Activated CD8-positive, alpha-beta T cell treated with anti-CD3 and anti-CD28 coated beads for 36 hours (primary cell): ENCODE measurements around the gene TIMELESS. TPM values are rescaled to one million over a fixed set of nuclear protein-coding genes. Genes with fewer than 3 reads are reported as not detected.
A peak's percentile ranks its signal among the peaks of the same experiment; 100 is the strongest.
"Not testable (repeated sequence)": the region's sequence is repeated elsewhere in the genome, so short reads cannot be mapped to it uniquely, and the experiment has no call there.

Experiments
- ATAC-seq: fragments of 200-7000 bp; cut with Tn5 transposase; one replicate; pipeline ENCODE4 v1.10.0; 2021; ENCODE audit warnings: mild to moderate bottlenecking, moderate library complexity
- CTCF ChIA-PET: fragments of 350-600 bp; sonication (Branson Sonifier 250); formaldehyde crosslinking; loops from one replicate; lab custom pipeline; 2021; ENCODE audit warnings: antibody characterized with exemption; lab: Charles Lee
- POLR2A ChIA-PET: fragments of 350-600 bp; sonication (Branson Sonifier 250); formaldehyde crosslinking; loops from one replicate; lab custom pipeline; 2021; ENCODE audit warnings: antibody characterized with exemption; lab: Charles Lee
- DNase-seq: peaks from one replicate; pipeline ENCODE4 v3.0.0-alpha.2; 2020
- H3K27ac Mint-ChIP-seq: one replicate; pipeline ENCODE4 v1.8.0; 2021; ENCODE audit warnings: mild to moderate bottlenecking, mixed read lengths
- H3K27me3 Mint-ChIP-seq: one replicate; pipeline ENCODE4 v1.8.0; 2021; ENCODE audit warnings: mixed read lengths
- H3K36me3 Mint-ChIP-seq: one replicate; pipeline ENCODE4 v1.8.0; 2021; ENCODE audit warnings: low read depth, mixed read lengths
- H3K4me1 Mint-ChIP-seq: one replicate; pipeline ENCODE4 v1.8.0; 2021; ENCODE audit warnings: low read depth, mixed read lengths
- H3K4me3 Mint-ChIP-seq: one replicate; pipeline ENCODE4 v1.8.0; 2021; ENCODE audit warnings: mild to moderate bottlenecking, moderate library complexity, mixed read lengths
- H3K9me3 Mint-ChIP-seq: one replicate; pipeline ENCODE4 v1.8.0; 2021; ENCODE audit warnings: mixed read lengths
- intact Hi-C: fragments of 100-400 bp; cut with micrococcal nuclease; formaldehyde crosslinking; loops from one replicate; pipeline ENCODE4 v1.10.0; 2022
- total RNA-seq, 2 experiments: library from RNA; stranded (reverse); gene quantifications; one replicate each; pipeline ENCODE4 v1.2.3, GENCODE V29; 2021
- TF ChIP-seq, protein P1 (sequence below): fragments of 200-600 bp; IDR thresholded peaks from one replicate; pipeline ENCODE4 v1.8.0; 2022; ENCODE audit warnings: antibody characterized with exemption, mild to moderate bottlenecking

TIMELESS gene, protein sequence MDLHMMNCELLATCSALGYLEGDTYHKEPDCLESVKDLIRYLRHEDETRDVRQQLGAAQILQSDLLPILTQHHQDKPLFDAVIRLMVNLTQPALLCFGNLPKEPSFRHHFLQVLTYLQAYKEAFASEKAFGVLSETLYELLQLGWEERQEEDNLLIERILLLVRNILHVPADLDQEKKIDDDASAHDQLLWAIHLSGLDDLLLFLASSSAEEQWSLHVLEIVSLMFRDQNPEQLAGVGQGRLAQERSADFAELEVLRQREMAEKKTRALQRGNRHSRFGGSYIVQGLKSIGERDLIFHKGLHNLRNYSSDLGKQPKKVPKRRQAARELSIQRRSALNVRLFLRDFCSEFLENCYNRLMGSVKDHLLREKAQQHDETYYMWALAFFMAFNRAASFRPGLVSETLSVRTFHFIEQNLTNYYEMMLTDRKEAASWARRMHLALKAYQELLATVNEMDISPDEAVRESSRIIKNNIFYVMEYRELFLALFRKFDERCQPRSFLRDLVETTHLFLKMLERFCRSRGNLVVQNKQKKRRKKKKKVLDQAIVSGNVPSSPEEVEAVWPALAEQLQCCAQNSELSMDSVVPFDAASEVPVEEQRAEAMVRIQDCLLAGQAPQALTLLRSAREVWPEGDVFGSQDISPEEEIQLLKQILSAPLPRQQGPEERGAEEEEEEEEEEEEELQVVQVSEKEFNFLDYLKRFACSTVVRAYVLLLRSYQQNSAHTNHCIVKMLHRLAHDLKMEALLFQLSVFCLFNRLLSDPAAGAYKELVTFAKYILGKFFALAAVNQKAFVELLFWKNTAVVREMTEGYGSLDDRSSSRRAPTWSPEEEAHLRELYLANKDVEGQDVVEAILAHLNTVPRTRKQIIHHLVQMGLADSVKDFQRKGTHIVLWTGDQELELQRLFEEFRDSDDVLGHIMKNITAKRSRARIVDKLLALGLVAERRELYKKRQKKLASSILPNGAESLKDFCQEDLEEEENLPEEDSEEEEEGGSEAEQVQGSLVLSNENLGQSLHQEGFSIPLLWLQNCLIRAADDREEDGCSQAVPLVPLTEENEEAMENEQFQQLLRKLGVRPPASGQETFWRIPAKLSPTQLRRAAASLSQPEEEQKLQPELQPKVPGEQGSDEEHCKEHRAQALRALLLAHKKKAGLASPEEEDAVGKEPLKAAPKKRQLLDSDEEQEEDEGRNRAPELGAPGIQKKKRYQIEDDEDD
- 10 to 100 TPM; 48.7 to 49.2 TPM for total RNA-seq

DNA sequence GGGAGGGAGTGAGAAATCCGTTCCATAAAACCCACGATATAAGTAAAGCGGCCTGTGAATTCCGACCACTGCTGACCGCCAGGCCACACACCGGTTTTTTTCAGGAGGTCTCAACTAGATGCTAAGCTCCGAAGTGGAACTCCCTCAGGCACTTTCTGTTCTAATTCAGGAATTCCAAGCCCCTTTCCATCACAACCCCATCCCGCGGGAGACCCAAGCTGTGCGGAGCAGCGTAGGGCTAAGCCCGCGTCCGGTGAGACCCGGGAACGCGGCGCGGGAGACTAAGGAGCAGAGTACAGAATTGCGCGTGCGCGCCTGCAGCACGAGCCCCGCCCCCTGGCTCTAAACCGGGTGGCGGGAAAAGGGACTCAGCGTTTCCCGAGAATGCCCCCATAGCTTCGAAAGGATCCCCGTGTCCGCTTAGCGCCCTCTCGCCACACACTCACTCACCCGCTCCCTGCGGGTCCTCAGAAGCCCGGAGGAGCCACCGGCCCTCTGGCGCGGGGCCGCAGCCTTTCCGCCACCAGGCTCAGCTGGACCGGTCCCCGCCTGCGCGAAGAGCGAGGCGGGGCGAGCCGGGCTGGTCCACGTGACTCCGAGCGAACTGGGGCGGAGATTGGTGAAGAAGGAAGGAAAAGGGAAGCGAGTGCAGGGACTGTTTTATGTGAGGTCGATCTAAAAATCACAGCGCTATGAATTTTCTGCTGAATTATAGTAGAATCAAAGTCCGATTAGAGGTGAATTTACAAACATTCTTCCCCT is at the start of gene TIMELESS:
Gene TIMELESS, minus strand, starts transcription at position 567 of the 762 bp plus-strand sequence. CDS start 15,256 bp downstream, outside the sequence.
- CTCF ChIA-PET: interaction anchor here (0.8 to 3.9 kb wide), 14 partner anchors 9 to 330 kb away, joined by 3 to 35 read pairs (median 4); partner anchors contain the start of genes ANKRD52 and STAT2
- Mint-ChIP-seq H3K4me3 (peak within 1 kb of the TSS; percentile 88), H3K36me3 (peaks cover 20% of the 10 kb centered on the region), H3K27ac (peak within 1 kb of the TSS; percentile 93), H3K27me3 (no peaks in the 10 kb centered on the region), H3K9me3 (peaks cover 6% of the 10 kb centered on the region), H3K4me1 (peaks cover 24% of the 10 kb centered on the region)
- POLR2A ChIA-PET: interaction anchor here (0.6 to 2.5 kb wide), 19 partner anchors 12 to 180 kb away, joined by 3 to 14 read pairs (median 4); partner anchors contain the start of genes IL23A, PAN2, RBMS2 and SPRYD4
- DNase-seq (peak; percentile 86), ATAC-seq (peak; percentile 97)
- intact Hi-C loops: no loop called here
- TF ChIP-seq, protein P1, sequence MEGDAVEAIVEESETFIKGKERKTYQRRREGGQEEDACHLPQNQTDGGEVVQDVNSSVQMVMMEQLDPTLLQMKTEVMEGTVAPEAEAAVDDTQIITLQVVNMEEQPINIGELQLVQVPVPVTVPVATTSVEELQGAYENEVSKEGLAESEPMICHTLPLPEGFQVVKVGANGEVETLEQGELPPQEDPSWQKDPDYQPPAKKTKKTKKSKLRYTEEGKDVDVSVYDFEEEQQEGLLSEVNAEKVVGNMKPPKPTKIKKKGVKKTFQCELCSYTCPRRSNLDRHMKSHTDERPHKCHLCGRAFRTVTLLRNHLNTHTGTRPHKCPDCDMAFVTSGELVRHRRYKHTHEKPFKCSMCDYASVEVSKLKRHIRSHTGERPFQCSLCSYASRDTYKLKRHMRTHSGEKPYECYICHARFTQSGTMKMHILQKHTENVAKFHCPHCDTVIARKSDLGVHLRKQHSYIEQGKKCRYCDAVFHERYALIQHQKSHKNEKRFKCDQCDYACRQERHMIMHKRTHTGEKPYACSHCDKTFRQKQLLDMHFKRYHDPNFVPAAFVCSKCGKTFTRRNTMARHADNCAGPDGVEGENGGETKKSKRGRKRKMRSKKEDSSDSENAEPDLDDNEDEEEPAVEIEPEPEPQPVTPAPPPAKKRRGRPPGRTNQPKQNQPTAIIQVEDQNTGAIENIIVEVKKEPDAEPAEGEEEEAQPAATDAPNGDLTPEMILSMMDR: no peak

DNA sequence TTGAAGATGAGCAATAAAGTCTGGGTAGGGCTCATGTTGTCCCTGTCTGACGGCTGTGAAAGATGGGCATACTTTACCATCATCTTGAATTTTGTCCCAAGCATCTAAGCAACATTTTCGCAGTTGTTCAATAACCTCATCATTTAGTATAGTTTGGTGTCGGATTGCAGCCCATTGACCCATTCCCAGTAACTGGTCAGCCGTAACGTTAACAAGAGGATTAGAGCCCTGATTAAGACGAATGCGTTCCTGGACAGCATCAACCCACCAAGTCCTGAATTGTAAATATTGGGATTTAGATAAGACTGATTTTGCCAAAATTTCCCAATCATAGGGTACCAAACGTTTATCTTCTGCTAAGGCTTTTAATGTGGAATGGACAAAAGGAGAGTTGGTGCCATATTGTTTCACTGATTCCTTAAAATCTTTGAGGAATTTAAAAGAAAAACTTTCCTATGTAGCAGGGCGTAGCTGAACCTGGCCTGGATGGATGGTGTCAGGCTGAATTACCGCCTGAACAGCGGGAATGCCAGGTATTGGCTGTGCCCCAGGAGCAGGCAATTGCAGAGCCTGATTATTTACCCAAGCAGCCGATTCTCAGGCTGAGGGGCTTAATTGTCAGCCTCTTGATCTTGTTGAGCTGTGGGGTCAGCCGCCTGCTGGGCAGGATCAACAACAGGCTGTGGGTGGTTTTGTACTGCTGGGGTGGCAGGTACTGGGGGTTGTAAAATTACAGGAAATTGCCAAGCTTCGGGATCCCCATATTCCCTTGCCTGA is 49.1 kb upstream of the TIMELESS start:
- H3K4me3 Mint-ChIP-seq, POLR2A ChIA-PET, H3K27ac Mint-ChIP-seq, DNase-seq, H3K27me3 Mint-ChIP-seq, H3K9me3 Mint-ChIP-seq, H3K36me3 Mint-ChIP-seq, intact Hi-C loops, H3K4me1 Mint-ChIP-seq, ATAC-seq, CTCF ChIA-PET: not testable (repeated sequence)

DNA sequence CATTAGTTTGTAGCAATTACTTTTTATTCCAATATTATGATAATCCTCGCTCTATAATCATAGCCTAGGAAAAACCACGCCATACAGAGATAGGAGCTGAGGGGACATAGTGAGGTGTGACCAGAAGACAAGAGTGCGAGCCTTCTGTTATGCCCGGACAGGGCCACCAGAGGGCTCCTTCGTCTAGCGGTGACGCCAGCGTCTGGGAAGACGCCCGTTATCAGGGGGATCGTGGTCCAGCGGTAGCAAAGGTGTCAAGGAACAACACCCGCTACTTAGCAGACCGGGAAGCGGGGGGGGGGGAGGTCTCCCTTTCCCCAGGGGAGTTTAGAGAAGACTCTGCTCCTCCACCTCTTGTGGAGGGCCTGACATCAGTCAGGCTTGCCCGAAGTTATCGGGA is 47.5 kb upstream of the TIMELESS start:
- H3K27ac Mint-ChIP-seq, H3K9me3 Mint-ChIP-seq, H3K27me3 Mint-ChIP-seq, H3K36me3 Mint-ChIP-seq, intact Hi-C loops, ATAC-seq, H3K4me1 Mint-ChIP-seq: not testable (repeated sequence)
- POLR2A ChIA-PET: interaction anchor here (1.4 kb wide), 1 partner anchor 19 kb away, joined by 4 read pairs; no protein-coding TSS in a partner anchor
- CTCF ChIA-PET: interaction anchor here (1.0 to 1.5 kb wide), 9 partner anchors 8 to 94 kb away, joined by 3 to 5 read pairs (median 4); partner anchors contain the start of gene GLS2
- peak; percentile 82 for DNase-seq
- peak overlapping the region; percentile 35 for H3K4me3 Mint-ChIP-seq
- TF ChIP-seq, protein P1: peak; percentile 35

DNA sequence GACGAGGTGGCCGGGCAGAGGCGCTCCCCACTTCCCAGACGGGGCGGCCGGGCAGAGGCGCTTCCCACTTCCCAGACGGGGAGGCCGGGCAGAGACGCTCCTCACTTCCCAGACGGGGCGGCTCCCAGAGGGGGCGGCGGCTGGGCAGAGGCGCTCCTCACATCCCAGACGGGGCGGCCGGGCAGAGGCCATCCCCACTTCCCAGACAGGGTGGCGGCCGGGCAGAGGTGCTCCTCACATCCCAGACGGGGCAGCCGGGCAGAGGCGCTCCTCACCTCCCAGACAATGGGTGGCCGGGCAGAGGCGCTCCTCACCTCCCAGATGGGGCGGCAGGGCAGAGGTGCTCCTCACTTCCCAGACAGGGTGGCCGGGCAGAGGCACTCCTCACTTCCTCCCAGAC is 45.3 kb upstream of the TIMELESS start:
- H3K4me3 Mint-ChIP-seq, DNase-seq, POLR2A ChIA-PET, ATAC-seq, H3K4me1 Mint-ChIP-seq, intact Hi-C loops, H3K27ac Mint-ChIP-seq, H3K36me3 Mint-ChIP-seq, CTCF ChIA-PET, H3K9me3 Mint-ChIP-seq: not testable (repeated sequence)
- H3K27me3 Mint-ChIP-seq: peaks cover 19% of the 10 kb centered on the region

DNA sequence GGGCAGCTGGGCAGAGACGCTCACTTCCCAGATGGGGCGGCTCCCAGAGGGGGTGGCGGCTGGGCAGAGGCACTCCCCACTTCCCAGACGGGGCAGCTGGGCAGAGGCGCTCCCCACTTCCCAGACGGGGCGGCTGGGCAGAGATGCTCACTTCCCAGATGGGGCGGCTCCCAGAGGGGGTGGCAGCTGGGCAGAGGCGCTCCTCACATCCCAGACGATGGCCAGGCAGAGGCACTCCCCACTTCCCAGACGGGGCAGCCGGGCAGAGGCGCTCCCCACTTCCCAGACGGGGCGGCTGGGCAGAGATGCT is 44.8 kb upstream of the TIMELESS start:
- H3K4me1 Mint-ChIP-seq, POLR2A ChIA-PET, H3K36me3 Mint-ChIP-seq, intact Hi-C loops, H3K9me3 Mint-ChIP-seq, DNase-seq, H3K27ac Mint-ChIP-seq, H3K4me3 Mint-ChIP-seq, ATAC-seq, CTCF ChIA-PET: not testable (repeated sequence)
- H3K27me3 Mint-ChIP-seq: peaks cover 23% of the 10 kb centered on the region

DNA sequence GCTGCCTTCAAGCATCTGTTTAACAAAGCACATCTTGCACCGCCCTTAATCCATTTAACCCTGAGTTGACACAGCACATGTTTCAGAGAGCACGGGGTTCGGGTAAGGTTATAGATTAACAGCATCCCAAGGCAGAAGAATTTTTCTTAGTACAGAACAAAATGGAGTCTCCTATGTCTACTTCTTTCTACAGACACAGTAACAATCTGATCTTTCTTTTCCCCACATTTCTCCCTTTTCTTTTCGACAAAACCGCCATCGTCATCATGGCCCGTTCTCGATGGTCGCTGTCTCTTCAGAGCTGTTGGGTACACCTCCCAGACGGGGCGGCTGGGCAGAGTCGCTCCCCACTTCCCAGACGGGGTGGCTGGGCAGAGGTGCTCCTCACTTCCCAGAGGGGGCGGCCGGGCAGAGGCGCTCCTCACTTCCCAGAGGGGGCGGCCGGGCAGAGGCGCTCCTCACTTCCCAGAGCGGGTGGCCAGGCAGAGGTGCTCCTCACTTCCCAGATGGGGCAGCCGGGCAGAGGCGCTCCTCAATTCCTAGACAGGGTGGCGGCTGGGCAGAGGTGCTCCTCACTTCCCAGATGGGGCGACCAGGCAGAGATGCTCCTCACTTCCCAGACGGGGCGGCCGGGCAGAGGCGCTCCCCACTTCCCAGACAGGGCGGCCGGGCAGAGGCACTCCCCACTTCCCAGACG is 44.3 kb upstream of the TIMELESS start:
- CTCF ChIA-PET, DNase-seq, H3K4me3 Mint-ChIP-seq, H3K9me3 Mint-ChIP-seq, intact Hi-C loops, POLR2A ChIA-PET, H3K27ac Mint-ChIP-seq, H3K4me1 Mint-ChIP-seq, ATAC-seq, H3K36me3 Mint-ChIP-seq: not testable (repeated sequence)
- H3K27me3 Mint-ChIP-seq: peaks cover 27% of the 10 kb centered on the region
